Neural progenitor cell (in vitro differentiated cells): ENCODE data around the gene MT1B. TPM values are rescaled to one million over a fixed set of nuclear protein-coding genes. Genes with fewer than 3 reads are reported as not detected.

Experiments
- DNase-seq: peaks from one replicate; pipeline ENCODE4 v3.0.0-alpha.2; 2016; ENCODE audit warnings: low spot score
- H2AFZ ChIP-seq: fragments of 200-600 bp; sonication (generic); replicated peaks from 2 replicates; pipeline ENCODE4 v1.6.1; 2016; ENCODE audit warnings: antibody characterized with exemption
- H3F3A ChIP-seq: fragments of 200-600 bp; sonication (generic); 2 replicates; pipeline ENCODE4 v1.6.1; 2016; ENCODE audit warnings: antibody characterized with exemption, low read depth
- H3K27ac ChIP-seq: fragments of 200-600 bp; sonication (generic); 2 replicates; pipeline ENCODE4 v1.5.1; 2016; ENCODE audit warnings: mild to moderate bottlenecking
- H3K27me3 ChIP-seq: fragments of 200-600 bp; sonication (generic); 2 replicates; pipeline ENCODE4 v1.6.1; 2016; ENCODE audit warnings: mild to moderate bottlenecking, moderate library complexity
- H3K36me3 ChIP-seq: fragments of 200-600 bp; sonication (generic); 2 replicates; pipeline ENCODE4 v1.5.1; 2016
- H3K4me1 ChIP-seq: fragments of 200-600 bp; sonication (generic); 2 replicates; pipeline ENCODE4 v1.6.1; 2016; ENCODE audit warnings: mixed run types
- H3K4me2 ChIP-seq: fragments of 200-600 bp; sonication (generic); 2 replicates; pipeline ENCODE4 v1.6.1; 2016
- H3K4me3 ChIP-seq: fragments of 200-600 bp; sonication (generic); 2 replicates; pipeline ENCODE4 v1.5.1; 2016
- H3K79me2 ChIP-seq: fragments of 200-600 bp; sonication (generic); 2 replicates; pipeline ENCODE4 v1.6.1; 2016; ENCODE audit warnings: low read depth
- H3K9ac ChIP-seq: fragments of 200-600 bp; sonication (generic); 2 replicates; pipeline ENCODE4 v1.6.1; 2016
- H3K9me3 ChIP-seq: fragments of 200-600 bp; sonication (generic); 2 replicates; pipeline ENCODE4 v1.5.1; 2016; ENCODE audit warnings: low read depth
- H4K20me1 ChIP-seq: fragments of 200-600 bp; sonication (generic); 2 replicates; pipeline ENCODE4 v1.6.1; 2016; ENCODE audit warnings: low read depth
- H3K27ac Mint-ChIP-seq: 3 replicates; pipeline ENCODE4 v1.8.0; 2021; ENCODE audit warnings: mixed read lengths
- H3K27me3 Mint-ChIP-seq: 2 replicates; pipeline ENCODE4 v1.8.0; 2022; ENCODE audit warnings: low read depth, mild to moderate bottlenecking, inconsistent platforms, moderate library complexity, mixed read lengths; ENCODE audit not compliant: insufficient read depth
- H3K36me3 Mint-ChIP-seq: 3 replicates; pipeline ENCODE4 v1.8.0; 2021; ENCODE audit warnings: mixed read lengths
- H3K4me1 Mint-ChIP-seq: 3 replicates; pipeline ENCODE4 v1.8.0; 2021; ENCODE audit warnings: mixed read lengths
- H3K4me3 Mint-ChIP-seq: 3 replicates; pipeline ENCODE4 v1.8.0; 2021; ENCODE audit warnings: mild to moderate bottlenecking, moderate library complexity, mixed read lengths
- H3K9me3 Mint-ChIP-seq: 3 replicates; pipeline ENCODE4 v1.8.0; 2020; ENCODE audit warnings: mixed read lengths
- EZH2 ChIP-seq: fragments of 200-600 bp; sonication (generic); IDR thresholded peaks from 2 replicates; pipeline ENCODE4 v1.6.1; 2017; ENCODE audit warnings: antibody characterized with exemption, mild to moderate bottlenecking, moderate library complexity
- EZH2phosphoT487 ChIP-seq: fragments of 200-600 bp; sonication (generic); IDR thresholded peaks from 2 replicates; pipeline ENCODE4 v1.6.1; 2017; ENCODE audit warnings: antibody characterized with exemption
- total RNA-seq: library from RNA; depleted of rRNA; stranded (reverse); fragments of >200 nt; gene quantifications from 2 replicates; pipeline ENCODE4 v1.2.3, GENCODE V29; 2015; ENCODE audit warnings: low replicate concordance
- TF ChIP-seq, protein P1 (sequence below): fragments of 200-600 bp; sonication (generic); IDR thresholded peaks from 2 replicates; pipeline ENCODE4 v1.5.1; 2017; ENCODE audit warnings: antibody characterized with exemption, mild to moderate bottlenecking

Gene MT1B
- total RNA-seq, 1 donor from 2014 or later, result not detected

DNA sequence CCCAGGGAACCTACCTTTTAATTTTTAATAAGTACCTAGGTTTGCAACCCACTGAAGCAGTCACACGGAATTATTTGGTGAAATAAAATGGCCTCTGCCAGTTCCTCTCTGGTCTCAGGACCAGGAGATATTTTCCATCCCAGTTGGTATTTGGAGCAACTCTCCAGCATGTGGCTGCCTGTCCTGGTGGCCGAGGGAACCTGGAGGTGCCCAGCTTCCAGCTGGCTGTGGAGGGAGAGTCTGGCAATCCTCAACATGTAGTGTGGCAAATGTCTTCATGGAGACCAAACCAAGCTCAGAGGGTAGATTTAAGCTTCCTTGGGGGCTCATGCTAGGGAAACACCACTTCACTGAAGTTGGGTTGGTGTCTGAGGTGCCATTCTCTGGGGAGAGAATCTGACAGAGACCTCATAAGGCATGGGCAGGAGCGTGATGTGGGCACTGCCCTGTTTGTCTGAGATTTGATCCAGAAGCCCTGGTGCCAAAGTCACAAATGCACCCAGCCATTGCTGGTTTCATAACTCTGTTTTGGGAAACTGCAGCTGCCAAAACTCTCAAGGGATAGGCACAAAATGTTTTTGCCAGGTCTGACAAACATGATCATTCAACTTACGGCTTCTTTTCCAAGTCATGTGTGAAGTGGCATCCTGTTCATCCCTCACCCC, 33.4 kb downstream of the MT1B start:
- no peak overlapping the region for H3K4me3 Mint-ChIP-seq
- Histone ChIP-seq H2AFZ (no peak overlapping the region), H3K9ac (no peak overlapping the region), H3K36me3 (no peaks in the 10 kb centered on the region), H3K4me1 (peaks cover 5% of the 10 kb centered on the region), H3K79me2 (no peaks in the 10 kb centered on the region), H3K4me2 (no peak overlapping the region), H3K9me3 (no peaks in the 10 kb centered on the region), H3K27ac (no peak overlapping the region), H3K27me3 (peaks cover 48% of the 10 kb centered on the region), H3F3A (peaks cover 5% of the 10 kb centered on the region), H3K4me3 (no peak overlapping the region), H4K20me1 (no peaks in the 10 kb centered on the region)
- DNase-seq, result no peak
- peaks cover 24% of the 10 kb centered on the region for H3K4me1 Mint-ChIP-seq
- peaks cover 20% of the 10 kb centered on the region for H3K27me3 Mint-ChIP-seq
- H3K27ac Mint-ChIP-seq, result no peak overlapping the region
- TF ChIP-seq EZH2phosphoT487, result no peak
- TF ChIP-seq EZH2, result no peak
- TF ChIP-seq, protein P1, sequence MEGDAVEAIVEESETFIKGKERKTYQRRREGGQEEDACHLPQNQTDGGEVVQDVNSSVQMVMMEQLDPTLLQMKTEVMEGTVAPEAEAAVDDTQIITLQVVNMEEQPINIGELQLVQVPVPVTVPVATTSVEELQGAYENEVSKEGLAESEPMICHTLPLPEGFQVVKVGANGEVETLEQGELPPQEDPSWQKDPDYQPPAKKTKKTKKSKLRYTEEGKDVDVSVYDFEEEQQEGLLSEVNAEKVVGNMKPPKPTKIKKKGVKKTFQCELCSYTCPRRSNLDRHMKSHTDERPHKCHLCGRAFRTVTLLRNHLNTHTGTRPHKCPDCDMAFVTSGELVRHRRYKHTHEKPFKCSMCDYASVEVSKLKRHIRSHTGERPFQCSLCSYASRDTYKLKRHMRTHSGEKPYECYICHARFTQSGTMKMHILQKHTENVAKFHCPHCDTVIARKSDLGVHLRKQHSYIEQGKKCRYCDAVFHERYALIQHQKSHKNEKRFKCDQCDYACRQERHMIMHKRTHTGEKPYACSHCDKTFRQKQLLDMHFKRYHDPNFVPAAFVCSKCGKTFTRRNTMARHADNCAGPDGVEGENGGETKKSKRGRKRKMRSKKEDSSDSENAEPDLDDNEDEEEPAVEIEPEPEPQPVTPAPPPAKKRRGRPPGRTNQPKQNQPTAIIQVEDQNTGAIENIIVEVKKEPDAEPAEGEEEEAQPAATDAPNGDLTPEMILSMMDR, result no peak
- peaks cover 14% of the 10 kb centered on the region for H3K9me3 Mint-ChIP-seq
- peaks cover 3% of the 10 kb centered on the region for H3K36me3 Mint-ChIP-seq

GRCh38 chr16:56686758-56687157, 35.1 kb downstream of the MT1B start:
- H3K4me1 ChIP-seq, result peaks cover 5% of the 10 kb centered on the region
- H3K4me2 ChIP-seq, result no peak overlapping the region
- Mint-ChIP-seq H3K36me3 (peaks cover 3% of the 10 kb centered on the region), H3K27me3 (peaks cover 23% of the 10 kb centered on the region), H3K4me1 (peaks cover 12% of the 10 kb centered on the region), H3K27ac (no peak overlapping the region), H3K9me3 (peaks cover 16% of the 10 kb centered on the region), H3K4me3 (no peak overlapping the region)
- no peaks in the 10 kb centered on the region for H3K9me3 ChIP-seq
- no peak overlapping the region for H2AFZ ChIP-seq
- H3K36me3 ChIP-seq, result no peaks in the 10 kb centered on the region
- no peaks in the 10 kb centered on the region for H3K79me2 ChIP-seq
- DNase-seq, result no peak
- no peaks in the 10 kb centered on the region for H4K20me1 ChIP-seq
- peaks cover 31% of the 10 kb centered on the region for H3K27me3 ChIP-seq
- H3K9ac ChIP-seq, result no peak overlapping the region
- no peak overlapping the region for H3K4me3 ChIP-seq
- no peak overlapping the region for H3K27ac ChIP-seq
- TF ChIP-seq EZH2phosphoT487 (no peak), EZH2 (no peak)
- TF ChIP-seq, protein P1, result no peak
- H3F3A ChIP-seq, result no peaks in the 10 kb centered on the region

GRCh38 chr16:56688762-56689161, 37.1 kb downstream of the MT1B start:
- Mint-ChIP-seq H3K4me1 (peaks cover 2% of the 10 kb centered on the region), H3K27me3 (peaks cover 20% of the 10 kb centered on the region), H3K4me3 (no peak overlapping the region), H3K36me3 (peaks cover 3% of the 10 kb centered on the region), H3K27ac (no peak overlapping the region), H3K9me3 (peaks cover 16% of the 10 kb centered on the region)
- H3K27me3 ChIP-seq, result peaks cover 11% of the 10 kb centered on the region
- H3K4me1 ChIP-seq, result no peaks in the 10 kb centered on the region
- TF ChIP-seq EZH2 (no peak), EZH2phosphoT487 (no peak)
- TF ChIP-seq, protein P1, result no peak
- H3K79me2 ChIP-seq, result no peaks in the 10 kb centered on the region
- H3F3A ChIP-seq, result no peaks in the 10 kb centered on the region
- H3K4me2 ChIP-seq, result no peak overlapping the region
- no peaks in the 10 kb centered on the region for H4K20me1 ChIP-seq
- H3K9ac ChIP-seq, result no peak overlapping the region
- no peak overlapping the region for H3K4me3 ChIP-seq
- no peak overlapping the region for H3K27ac ChIP-seq
- no peaks in the 10 kb centered on the region for H3K36me3 ChIP-seq
- no peaks in the 10 kb centered on the region for H3K9me3 ChIP-seq
- no peak overlapping the region for H2AFZ ChIP-seq
- DNase-seq, result no peak
